T1000 (cell line): ENCODE data around the gene GFRA1.
"Not testable (repeated sequence)": the region's sequence is repeated elsewhere in the genome, so short reads cannot be mapped to it uniquely, and the experiment has no call there.

Experiments
- DNase-seq: peaks from one replicate; lab custom pipeline; 2025; ENCODE audit warnings: mixed read lengths; lab: John Stamatoyannopoulos, UW

GFRA1 gene

GRCh38 chr10:116197946-116198675 lies 74.9 kb downstream of the GFRA1 start:
- DNase-seq, result no peak

- no peak for DNase-seq
Measured at GRCh38 chr10:116195583-116195982, 77.4 kb downstream of the GFRA1 start.

GRCh38 chr10:116195039-116195438 lies 78.0 kb downstream of the GFRA1 start:
- DNase-seq, result no peak

DNA sequence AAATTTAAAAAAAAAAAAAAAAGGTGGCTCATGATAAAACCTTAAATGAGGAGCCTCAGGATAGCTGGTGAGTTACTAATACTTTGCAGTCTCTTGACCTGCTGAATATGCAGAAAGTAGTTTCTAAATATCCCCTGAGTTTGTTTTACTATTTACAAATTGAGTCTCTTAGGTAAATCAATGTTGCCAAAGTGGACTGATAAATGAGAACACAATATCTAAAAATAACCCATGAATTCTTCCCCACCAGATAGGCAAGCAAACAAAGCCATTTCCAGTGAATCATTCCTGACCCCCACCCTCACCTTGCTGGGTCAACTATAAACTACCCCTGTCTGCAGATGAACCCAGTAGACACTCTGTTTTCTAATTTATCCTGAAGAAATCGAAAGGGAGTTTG lies 78.9 kb downstream of the GFRA1 start:
- DNase-seq, result no peak

DNA sequence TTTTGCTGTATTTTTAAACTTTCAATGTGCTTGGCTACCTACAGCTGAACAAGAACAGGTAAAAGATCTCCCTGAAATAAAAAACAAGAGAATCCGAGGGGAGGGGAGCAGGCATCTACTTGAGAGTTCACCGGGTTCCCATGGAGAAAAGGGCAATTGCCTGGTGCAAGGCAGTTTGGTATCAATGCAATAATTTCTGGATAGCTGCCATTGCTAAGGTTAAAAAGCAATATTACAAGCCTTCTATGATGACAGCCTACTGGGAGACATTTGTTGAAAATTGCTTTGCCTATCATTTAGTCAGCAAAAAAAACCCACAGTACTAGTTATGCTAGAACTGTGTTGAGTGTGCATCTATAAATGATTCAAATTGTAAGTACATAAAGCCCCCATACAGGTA lies 82.1 kb downstream of the GFRA1 start:
- no peak for DNase-seq

DNA sequence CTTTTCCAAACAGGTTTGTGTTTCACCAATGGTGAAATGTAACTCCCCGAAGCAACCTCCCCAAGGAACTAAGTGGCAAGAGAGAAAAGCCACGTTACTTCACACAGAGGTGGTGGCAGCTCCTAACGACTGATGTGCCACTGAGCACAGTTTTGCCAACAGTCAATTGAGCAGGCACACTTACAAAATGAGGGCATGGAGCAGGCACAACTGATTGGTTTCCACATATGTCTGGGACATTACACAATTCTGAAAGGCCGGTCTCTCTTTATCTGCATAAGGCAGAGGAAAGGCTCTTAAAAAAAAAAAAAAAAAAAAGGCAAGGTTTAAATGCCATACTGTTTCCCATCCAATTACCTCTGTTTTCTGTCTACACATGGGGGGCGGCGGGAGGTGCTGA lies 86.7 kb downstream of the GFRA1 start:
- DNase-seq, result no peak

GRCh38 chr10:116185199-116185867 lies 87.7 kb downstream of the GFRA1 start:
- DNase-seq, result no peak

- DNase-seq, result no peak
Measured at GRCh38 chr10:116184512-116184794, 88.6 kb downstream of the GFRA1 start.

GRCh38 chr10:116183733-116184511 lies 89.1 kb downstream of the GFRA1 start:
- peak; percentile 67 for DNase-seq

- no peak for DNase-seq
Measured at GRCh38 chr10:116182426-116182825, 90.6 kb downstream of the GFRA1 start.

DNA sequence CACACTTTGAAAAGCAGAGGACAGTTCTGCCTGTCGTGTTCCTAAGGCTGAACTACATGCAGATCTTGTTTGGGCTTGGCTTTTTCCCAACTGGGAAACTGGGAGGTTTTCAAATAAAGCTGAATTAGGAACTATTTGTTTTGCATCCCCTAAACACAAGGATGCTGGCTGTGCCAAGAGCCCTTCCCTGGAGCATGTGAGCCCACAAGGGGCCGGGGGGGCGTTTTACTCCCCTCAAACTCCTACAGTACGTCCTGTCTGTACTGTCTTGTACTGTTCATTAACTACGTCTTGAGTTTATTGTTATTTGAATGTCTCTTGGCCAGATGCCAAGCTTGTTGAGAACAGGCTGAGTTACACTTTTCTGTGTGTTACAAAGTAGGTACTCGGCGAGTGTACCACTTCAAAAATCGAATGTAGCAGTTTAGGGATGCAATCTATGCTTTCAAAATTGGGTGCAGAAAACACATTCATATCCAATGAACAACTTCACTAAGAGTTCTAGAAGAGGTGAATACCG lies 94.9 kb downstream of the GFRA1 start:
- no peak for DNase-seq

- DNase-seq, result no peak
Measured at GRCh38 chr10:116175231-116175630, 97.8 kb downstream of the GFRA1 start.

DNA sequence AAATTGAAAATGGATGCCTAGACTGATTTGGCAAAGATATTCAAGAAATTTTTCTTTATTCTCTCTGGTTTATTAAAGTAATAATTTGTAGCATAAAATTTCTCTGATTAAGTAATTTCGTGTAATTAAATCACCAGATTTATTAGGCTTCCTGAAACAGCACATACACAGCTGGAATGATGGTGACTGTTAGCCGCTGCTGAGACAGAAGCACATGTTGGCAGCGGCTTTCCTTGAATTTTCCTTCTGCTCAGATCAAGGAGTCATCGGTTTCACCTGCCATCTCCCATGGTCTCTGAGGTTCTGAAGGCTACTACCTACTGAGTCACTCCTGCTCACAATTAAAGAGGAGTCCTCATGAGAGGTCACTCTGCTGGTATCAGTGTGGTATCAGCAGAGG lies 101.5 kb downstream of the GFRA1 start:
- DNase-seq, result peak; percentile 4

- DNase-seq, result peak; percentile 16
Measured at GRCh38 chr10:116170815-116171250, 102.2 kb downstream of the GFRA1 start.

DNA sequence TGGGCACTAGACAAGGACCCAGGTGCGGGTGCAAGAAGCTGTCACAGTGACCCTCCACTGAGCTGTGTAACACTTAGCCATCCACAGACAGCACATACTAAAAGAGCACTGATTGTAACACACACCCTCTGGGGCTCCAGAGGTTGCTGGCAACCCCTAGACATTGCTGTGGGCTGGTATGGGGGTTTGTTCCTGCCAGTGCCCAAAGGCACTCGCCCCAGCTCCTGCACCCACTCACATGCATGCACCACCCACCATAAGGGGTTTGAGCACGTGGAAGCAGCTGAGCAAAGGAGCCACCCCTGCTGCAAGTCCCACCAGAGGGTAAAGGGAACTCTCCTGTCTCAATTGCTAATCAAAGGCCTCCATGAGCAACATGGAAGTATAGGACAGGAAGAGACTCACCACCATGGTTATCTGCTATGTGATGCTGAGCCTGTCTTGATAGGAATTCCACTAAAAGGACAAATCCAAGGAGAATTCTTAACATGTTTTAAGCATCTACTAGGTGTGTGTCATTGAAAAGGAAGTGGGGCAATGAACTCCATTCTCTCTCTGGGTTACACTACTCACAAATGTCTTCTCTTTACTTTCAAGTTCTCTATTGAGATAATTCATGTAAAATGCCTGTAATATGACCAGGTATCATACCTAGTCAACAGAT lies 103.1 kb downstream of the GFRA1 start:
- DNase-seq, result no peak

GRCh38 chr10:116168745-116169144 lies 104.3 kb downstream of the GFRA1 start:
- DNase-seq, result no peak

- DNase-seq, result no peak
Measured at GRCh38 chr10:116168329-116168728, 104.7 kb downstream of the GFRA1 start.

DNA sequence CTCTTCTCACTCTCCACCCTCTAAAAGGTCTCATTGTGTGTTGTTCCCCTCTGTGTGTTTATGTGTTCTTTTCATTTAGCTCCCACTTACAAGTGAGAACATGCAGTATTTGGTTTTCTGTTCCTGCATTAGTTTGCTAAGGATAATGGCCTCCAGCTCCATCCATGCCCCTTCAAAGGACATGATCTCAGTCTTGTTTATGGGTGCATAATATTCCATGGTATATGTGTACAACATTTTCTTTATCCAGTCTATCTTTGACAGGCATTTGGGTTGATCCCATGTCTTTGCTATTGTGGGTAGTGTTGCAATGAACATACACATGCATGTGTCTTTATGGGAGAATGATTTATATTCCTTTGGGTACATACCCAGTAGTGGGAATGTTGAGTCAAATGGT lies 107.1 kb downstream of the GFRA1 start:
- DNase-seq, result not testable (repeated sequence)

DNA sequence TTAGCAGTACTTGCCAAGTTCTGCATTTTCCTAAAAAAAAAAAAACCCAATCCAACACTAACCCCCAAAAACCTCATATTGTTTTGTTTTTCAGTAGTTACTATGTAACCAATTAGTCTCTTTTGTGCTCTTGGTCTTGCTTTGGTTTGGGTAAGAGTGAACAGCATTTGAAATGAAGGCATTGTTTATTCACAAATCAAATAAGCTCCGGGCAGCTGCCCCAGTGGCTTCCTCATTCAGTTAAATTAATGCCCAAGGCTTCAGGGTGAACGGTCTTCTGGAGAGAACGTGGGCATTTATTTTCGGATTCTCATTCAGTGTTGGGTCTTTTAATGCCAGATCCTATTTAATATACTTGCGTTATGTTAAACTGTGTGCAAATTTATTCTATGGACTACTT lies 108.7 kb downstream of the GFRA1 start:
- no peak for DNase-seq

GRCh38 chr10:116163333-116164131 lies 109.5 kb downstream of the GFRA1 start:
- DNase-seq, result no peak

- no peak for DNase-seq
Measured at GRCh38 chr10:116162851-116163250, 110.2 kb downstream of the GFRA1 start.
